Activated CD8-positive, alpha-beta memory T cell treated with anti-CD3 and anti-CD28 coated beads for 1 hour (primary cell): ENCODE measurements around the gene TSTD2.

ENCODE experiments used
- DNase-seq, 2 donors: peaks; one replicate each; pipeline ENCODE4 v3.0.0-alpha.2; 2020; ENCODE audit warnings: low read depth in 1 of 2; ENCODE audit errors: extremely low read depth in 1 of 2

TSTD2 gene

GRCh38 chr9:97632985-97633858, at the start of gene TSTD2, which contains the start of gene NCBP1:
TSS of gene TSTD2 (minus strand) at chr9:97633368. CDS start at chr9:97627562, 5,806 bp downstream.
TSS of gene NCBP1 (plus strand) at chr9:97633821. CDS start at chr9:97633882, 61 bp downstream.
- peak; percentile 90 to 92 for DNase-seq

GRCh38 chr9:97682242-97682641, 49.1 kb upstream of the TSTD2 start:
- no peak for DNase-seq

DNA sequence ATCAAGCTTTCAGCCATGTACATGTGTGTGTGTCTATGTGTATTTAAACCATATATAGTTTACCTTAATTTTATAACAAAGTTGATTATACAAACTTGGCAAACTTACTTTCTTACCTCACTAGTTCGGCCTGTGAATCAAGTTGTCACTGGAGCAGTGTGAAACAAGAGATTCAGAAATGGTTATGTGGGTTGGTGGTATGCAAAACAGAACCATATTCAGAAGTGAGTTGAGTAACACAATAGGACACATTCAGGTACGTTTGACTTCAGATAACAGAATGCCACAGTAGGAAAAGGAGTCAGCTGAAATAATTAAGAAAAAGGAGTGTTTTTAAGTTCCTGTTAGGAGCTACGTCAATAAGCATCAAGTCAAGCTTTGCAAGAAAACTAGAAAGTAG, 42.5 kb upstream of the TSTD2 start:
- no peak for DNase-seq

GRCh38 chr9:97673922-97674321, 40.8 kb upstream of the TSTD2 start:
- no peak for DNase-seq

GRCh38 chr9:97672403-97672802, 39.2 kb upstream of the TSTD2 start:
- DNase-seq = no peak

DNA sequence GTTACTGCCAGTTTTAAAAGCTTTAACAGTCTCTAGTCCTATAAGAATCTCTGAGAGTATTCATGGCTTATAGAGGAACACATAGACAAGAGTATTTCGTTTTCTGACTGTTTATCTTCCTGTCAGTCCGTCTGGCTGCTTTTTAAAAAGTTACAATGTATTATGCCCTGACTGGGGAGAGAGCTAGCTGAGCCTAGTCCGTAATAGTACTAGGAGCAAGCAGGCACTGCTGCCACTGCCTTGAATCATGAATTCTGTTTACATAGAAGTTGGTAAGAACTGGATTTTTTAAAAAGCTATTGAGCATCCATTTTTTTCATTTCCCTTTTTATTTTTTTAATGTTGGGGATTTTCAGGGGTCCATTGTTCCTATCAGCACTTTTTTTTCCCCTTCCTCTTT, 37.4 kb upstream of the TSTD2 start:
- DNase-seq = no peak

DNA sequence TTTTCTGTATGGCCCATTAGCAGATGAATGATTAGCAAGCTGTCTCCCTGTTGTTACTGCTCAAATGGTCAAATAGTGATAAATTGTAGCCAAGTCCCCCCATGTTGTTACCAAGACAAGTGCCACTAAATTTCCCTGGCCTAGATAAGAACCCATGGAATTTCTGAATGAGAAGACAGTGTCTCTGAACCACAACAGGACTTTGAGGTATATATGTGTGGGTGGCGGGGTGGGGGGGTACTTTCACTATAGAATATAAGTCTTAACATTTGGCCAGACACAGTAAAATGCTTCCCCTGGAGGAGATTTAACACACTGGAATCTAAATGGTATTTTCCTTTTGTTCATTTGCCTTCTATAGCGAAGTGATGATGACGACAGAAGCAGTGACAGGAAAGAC, 35.3 kb upstream of the TSTD2 start:
- no peak for DNase-seq

GRCh38 chr9:97666907-97667686, 33.9 kb upstream of the TSTD2 start:
- no peak for DNase-seq

DNA sequence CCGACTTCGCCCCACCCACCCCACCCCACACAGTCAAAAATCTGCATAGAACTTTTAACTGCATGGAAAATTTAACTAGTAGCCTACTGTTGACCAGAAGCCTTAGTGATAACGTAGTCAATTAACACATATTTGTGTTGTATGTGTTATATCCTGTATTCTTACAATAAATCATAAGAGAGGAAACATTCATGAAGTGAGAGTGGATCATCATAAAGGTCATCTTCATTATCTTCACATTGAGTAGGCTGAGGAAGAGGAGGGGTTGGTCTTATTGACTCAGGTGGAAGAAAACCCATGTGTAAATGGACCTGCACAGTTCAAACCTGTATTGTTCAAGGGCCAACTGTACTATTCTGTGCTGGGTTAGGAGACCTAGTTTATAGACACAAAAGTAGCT, 32.6 kb upstream of the TSTD2 start:
- DNase-seq = no peak

GRCh38 chr9:97660847-97661246, 27.7 kb upstream of the TSTD2 start:
- DNase-seq = no peak

GRCh38 chr9:97660340-97660739, 27.2 kb upstream of the TSTD2 start:
- no peak for DNase-seq

DNA sequence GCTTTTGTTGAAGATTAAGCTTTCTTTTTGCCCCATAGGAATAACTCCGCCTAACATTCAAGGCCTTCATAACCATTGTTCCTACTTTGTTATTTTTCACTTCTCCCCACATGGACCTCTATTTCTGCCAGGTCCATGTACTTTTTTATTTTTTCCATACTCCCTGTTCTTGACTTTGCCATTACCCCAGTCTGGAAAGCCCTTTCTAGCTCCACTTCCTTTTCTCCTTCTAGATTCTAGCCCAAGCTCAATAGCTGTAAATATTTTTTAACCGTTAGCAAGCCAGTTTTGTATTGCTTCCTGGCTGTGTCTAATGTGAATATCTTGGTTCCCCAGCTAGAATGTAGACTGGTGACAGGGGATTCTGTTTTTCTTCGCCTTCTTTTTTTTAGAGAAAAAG, 26.6 kb upstream of the TSTD2 start:
- no peak for DNase-seq

DNA sequence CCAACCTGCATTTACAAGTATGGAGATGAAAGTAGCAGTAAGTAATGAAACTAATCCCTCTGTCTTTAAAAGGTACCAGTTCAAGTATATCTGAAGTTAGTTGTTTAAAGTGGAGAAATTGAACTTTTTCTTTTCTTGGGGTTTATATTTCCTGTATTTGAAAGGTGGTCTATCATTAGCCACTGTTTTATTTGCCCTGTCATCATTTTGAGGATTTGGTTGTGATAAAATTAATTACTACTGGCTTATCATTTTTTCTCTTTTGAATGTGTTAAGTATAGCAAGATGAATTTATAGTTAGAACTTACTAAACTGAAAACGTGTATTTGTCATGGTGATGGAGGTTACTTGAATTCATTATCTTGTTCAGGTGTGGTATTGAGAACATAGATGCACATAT, 25.5 kb upstream of the TSTD2 start:
- DNase-seq = no peak

DNA sequence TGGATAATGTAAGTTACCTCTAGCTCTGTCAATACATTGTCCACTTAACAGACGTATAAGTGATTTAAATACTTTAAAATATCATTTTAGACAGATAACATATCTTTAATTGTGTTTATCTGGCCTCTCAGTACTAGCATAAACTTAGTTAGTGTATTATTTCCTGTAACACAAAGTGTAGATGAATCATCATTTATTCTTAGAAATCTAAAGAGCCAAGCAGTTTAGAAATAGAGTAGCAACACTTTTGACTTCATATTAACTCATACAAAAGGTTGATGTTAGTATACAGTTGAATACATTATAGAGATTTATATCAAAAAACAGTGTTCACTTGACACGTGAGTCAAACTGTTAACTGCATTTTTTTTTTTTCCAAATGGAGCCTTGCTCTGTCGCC, 18.5 kb upstream of the TSTD2 start:
- DNase-seq = no peak

- DNase-seq = no peak
Observed at GRCh38 chr9:97647996-97648395, 14.8 kb upstream of the TSTD2 start.

DNA sequence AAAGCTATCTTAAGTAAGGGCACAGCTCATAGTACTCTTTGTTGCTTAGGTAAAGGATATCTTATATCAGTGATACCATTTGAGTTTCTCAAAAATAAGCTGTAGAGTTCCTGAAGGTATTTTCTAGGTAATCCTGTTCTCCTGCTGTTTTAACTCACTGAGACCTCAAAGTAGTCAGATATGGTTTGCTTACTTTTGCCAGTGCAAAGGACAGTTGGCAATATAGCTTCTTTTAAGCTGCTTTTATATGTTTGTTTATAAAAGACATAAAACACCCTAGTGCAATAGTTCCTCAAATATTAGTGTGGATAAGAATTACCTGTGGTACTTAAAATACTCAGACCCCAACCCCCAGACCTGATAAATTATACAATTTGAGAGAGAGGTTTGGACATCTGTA, 12.6 kb upstream of the TSTD2 start:
- DNase-seq = no peak

DNA sequence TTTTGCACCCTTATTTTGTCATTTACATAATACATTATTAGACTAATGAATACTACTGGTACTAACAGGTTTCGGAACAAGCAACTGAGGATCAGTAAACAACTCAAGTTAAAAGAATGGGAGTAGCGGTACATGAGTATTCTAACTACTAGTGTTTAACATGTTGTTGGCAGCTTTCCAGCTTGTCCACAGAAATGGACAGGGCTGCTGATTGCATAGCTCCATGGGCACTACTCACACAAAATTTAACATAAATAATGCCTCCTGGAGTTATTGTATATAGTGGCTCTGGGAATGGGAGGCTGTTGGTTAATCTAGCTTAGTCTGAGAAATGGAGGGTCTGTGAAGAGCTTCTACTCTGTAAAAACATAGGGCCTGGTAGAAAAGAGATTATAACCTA, 7.2 kb upstream of the TSTD2 start:
- no peak for DNase-seq

- no peak for DNase-seq
Observed at GRCh38 chr9:97638666-97639065, 5.5 kb upstream of the TSTD2 start.

- DNase-seq = no peak
Observed at GRCh38 chr9:97636903-97637302, 3.7 kb upstream of the TSTD2 start.

GRCh38 chr9:97635026-97635425, 1.9 kb upstream of the TSTD2 start:
- no peak for DNase-seq

DNA sequence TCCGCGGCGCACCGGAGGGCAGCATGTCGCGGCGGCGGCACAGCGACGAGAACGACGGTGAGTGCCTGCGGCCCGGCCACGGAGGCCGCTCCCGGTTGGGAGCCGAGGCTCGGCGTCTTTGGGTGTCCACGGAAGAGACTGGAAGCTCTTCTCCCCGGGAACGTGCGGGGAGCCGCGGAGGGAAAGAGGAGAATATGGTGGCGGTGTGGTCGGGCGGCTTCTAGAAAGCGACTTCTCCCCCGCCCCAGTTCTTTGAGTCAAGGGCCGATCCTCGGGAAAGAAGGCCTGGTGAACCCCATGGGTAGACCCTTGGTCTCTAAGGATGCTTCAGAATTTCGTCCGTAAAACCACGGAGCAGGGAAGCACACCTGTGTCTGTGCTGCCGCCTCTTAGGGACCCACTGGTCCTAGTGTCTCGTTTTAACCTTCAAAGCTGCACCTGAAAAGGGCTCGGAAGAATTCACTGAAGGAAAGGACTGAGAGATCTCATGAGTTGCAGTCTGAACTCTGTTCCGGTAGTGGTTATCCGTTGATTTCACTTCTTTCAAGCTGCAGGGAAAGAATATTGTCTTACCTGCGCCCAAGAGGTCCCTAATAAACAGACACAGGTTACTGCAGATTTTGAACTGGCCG, 807 bp upstream of the TSTD2 start:
- DNase-seq = no peak
